A549 (cell line): Measurements from ENCODE around the gene OVOL3. TPM values are rescaled to one million over a fixed set of nuclear protein-coding genes. Genes with fewer than 3 reads are reported as not detected.

Experiments
- ATAC-seq, 2 experiments: fragments of 200-7000 bp in 1 of 2; fragments of >200 bp in 1 of 2; cut with Nextera tagmentation in 1 of 2; cut with Tn5 transposase in 1 of 2; 3 replicates each; pipeline versions ENCODE4 v1.8.0 to v1.9.1; 2018 to 2020; ENCODE audit warnings: mild to moderate bottlenecking in 1 of 2, moderate library complexity in 1 of 2
- CTCF ChIA-PET: fragments of 300-600 bp; sonication (Branson Sonifier 250); formaldehyde crosslinking; extraction: SDS; loops from one replicate; lab custom pipeline; 2021; ENCODE audit warnings: antibody characterized with exemption, inconsistent platforms; lab: Yijun Ruan, JAX
- POLR2A ChIA-PET: fragments of 350-600 bp; formaldehyde crosslinking; extraction: SDS; loops from one replicate; lab custom pipeline; 2021; ENCODE audit warnings: antibody characterized with exemption, inconsistent platforms; lab: Yijun Ruan, JAX
- DNase-seq, 2 experiments: peaks; one replicate each; pipeline versions ENCODE4 v3.0.0 to v3.0.0-alpha.2; 2011 to 2016; ENCODE audit warnings: low read depth in 1 of 2, low spot score in 1 of 2
- FAIRE-seq: peaks from 2 replicates; lab custom pipeline; 2011; peaks lifted over from hg19 to GRCh38; lab: Jason Lieb, UNC
- H3K27ac ChIP-seq, 2 experiments: fragments of >200 bp; sonication (Bioruptor Twin); formaldehyde crosslinking; 3 replicates each; pipeline ENCODE4 v1.5.1; 2016 to 2017
- H3K4me1 ChIP-seq: fragments of >200 bp; sonication (Bioruptor Twin); formaldehyde crosslinking; 3 replicates; pipeline ENCODE4 v1.6.1; 2016
- H3K4me2 ChIP-seq: fragments of >200 bp; sonication (Bioruptor Twin); formaldehyde crosslinking; 3 replicates; pipeline ENCODE4 v1.6.1; 2016
- H3K4me3 ChIP-seq: fragments of >200 bp; sonication (Bioruptor Twin); formaldehyde crosslinking; 3 replicates; pipeline ENCODE4 v1.5.1; 2016
- H3K9me3 ChIP-seq: fragments of >200 bp; sonication (Bioruptor Twin); formaldehyde crosslinking; 3 replicates; pipeline ENCODE4 v1.6.1; 2016
- ATOH8 ChIP-seq: fragments of 250-450 bp; sonication (Bioruptor Pico); IDR thresholded peaks from 2 replicates; pipeline ENCODE4 v1.5.0; 2020; ENCODE audit warnings: low read depth, mild to moderate bottlenecking, moderate library complexity
- CBX2 ChIP-seq: fragments of 200-600 bp; sonication (generic); IDR thresholded peaks from 2 replicates; pipeline ENCODE4 v1.6.1; 2016; ENCODE audit warnings: low read depth, mild to moderate bottlenecking, borderline replicate concordance
- CBX8 ChIP-seq: fragments of 200-600 bp; sonication (generic); IDR thresholded peaks from 2 replicates; pipeline ENCODE4 v1.6.1; 2016
- CEBPB ChIP-seq, 2 experiments: fragments of >200 bp in 1 of 2; sonication (Bioruptor Twin) in 1 of 2; formaldehyde crosslinking in 1 of 2; IDR thresholded peaks; 2 replicates each; pipeline ENCODE4 v1.6.1; 2012 to 2016
- CHD2 ChIP-seq: fragments of 150-350 bp; IDR thresholded peaks from 2 replicates; pipeline ENCODE4 v1.6.1; 2014; ENCODE audit warnings: low read length; ENCODE audit not compliant: partially characterized antibody
- CHD4 ChIP-seq: fragments of 200-600 bp; sonication (generic); IDR thresholded peaks from 2 replicates; pipeline ENCODE4 v1.6.1; 2016; ENCODE audit warnings: antibody characterized with exemption, mild to moderate bottlenecking, borderline replicate concordance
- CTCF ChIP-seq: fragments of >200 bp; sonication (Bioruptor Twin); formaldehyde crosslinking; IDR thresholded peaks from 3 replicates; pipeline ENCODE4 v1.5.1; 2016
- EHMT2 ChIP-seq: fragments of 200-600 bp; sonication (generic); IDR thresholded peaks from 2 replicates; pipeline ENCODE4 v1.6.1; 2016; ENCODE audit warnings: antibody characterized with exemption, low read depth, mild to moderate bottlenecking, moderate library complexity
- ELK1 ChIP-seq: fragments of 150-350 bp; IDR thresholded peaks from 2 replicates; pipeline ENCODE4 v1.6.1; 2014; ENCODE audit warnings: low read depth, mild to moderate bottlenecking, low read length
- ESRRA ChIP-seq: fragments of 150-350 bp; IDR thresholded peaks from 2 replicates; pipeline ENCODE4 v1.6.1; 2014; ENCODE audit warnings: mild to moderate bottlenecking, low read length, borderline replicate concordance
- FOSB ChIP-seq: fragments of 250-450 bp; sonication (Bioruptor Pico); IDR thresholded peaks from 2 replicates; pipeline ENCODE4 v1.5.0; 2020; ENCODE audit warnings: mild to moderate bottlenecking, moderate library complexity
- HDAC2 ChIP-seq: fragments of 200-600 bp; sonication (generic); IDR thresholded peaks from 2 replicates; pipeline ENCODE4 v1.6.1; 2016
- HES2 ChIP-seq: fragments of >200 bp; sonication (Bioruptor Twin); formaldehyde crosslinking; IDR thresholded peaks from 2 replicates; pipeline ENCODE4 v1.6.1; 2016
- KDM5A ChIP-seq: fragments of 200-600 bp; sonication (generic); IDR thresholded peaks from 2 replicates; pipeline ENCODE4 v1.6.1; 2016; ENCODE audit warnings: antibody characterized with exemption, mild to moderate bottlenecking
- MYC ChIP-seq: IDR thresholded peaks from 2 replicates; pipeline ENCODE4 v1.6.1; 2012; ENCODE audit warnings: mild to moderate bottlenecking, inconsistent platforms, low read length, improper control_type of control experiment, borderline replicate concordance
- NFE2L2 ChIP-seq: fragments of 150-350 bp; conservative IDR thresholded peaks from 2 replicates; pipeline ENCODE4 v1.6.1; 2014; ENCODE audit warnings: low read length
- NPAS2 ChIP-seq: fragments of 250-450 bp; sonication (Bioruptor Pico); IDR thresholded peaks from 2 replicates; pipeline ENCODE4 v1.8.0; 2022; ENCODE audit warnings: mild to moderate bottlenecking, moderate library complexity, borderline replicate concordance
- PHF8 ChIP-seq: fragments of 200-600 bp; sonication (generic); IDR thresholded peaks from 2 replicates; pipeline ENCODE4 v1.6.1; 2016; ENCODE audit warnings: low read depth, mild to moderate bottlenecking, antibody characterized with exemption, moderate library complexity, borderline replicate concordance
- POLR2A ChIP-seq: IDR thresholded peaks from 2 replicates; pipeline ENCODE4 v1.6.1; 2012; ENCODE audit warnings: mild to moderate bottlenecking, low read length
- RAD21 ChIP-seq, 2 experiments: fragments of >200 bp in 1 of 2; sonication (Bioruptor Twin) in 1 of 2; formaldehyde crosslinking in 1 of 2; IDR thresholded peaks in 1 of 2; conservative IDR thresholded peaks in 1 of 2; 2 replicates in 1 of 2; 3 replicates in 1 of 2; pipeline ENCODE4 v1.6.1; 2012 to 2018; ENCODE audit warnings: inconsistent platforms in 1 of 2
- RFX5 ChIP-seq: fragments of 450-650 bp; IDR thresholded peaks from 2 replicates; pipeline ENCODE4 v1.7.1; 2014; ENCODE audit warnings: antibody characterized with exemption, mild to moderate bottlenecking, moderate library complexity
- WGBS: methylation state at CpG from one replicate; pipeline ENCODE4 v1.1.6; 2017; ENCODE audit errors: missing lambda C conversion rate; 5-methylcytosine and 5-hydroxymethylcytosine counted together
- polyA plus RNA-seq, 4 experiments: library from polyadenylated mRNA; depleted of rRNA in 3 of 4; stranded (reverse); fragments of >200 nt; fragmentation: RNase III in 1 of 4; extraction: RNeasy Plus Mini Kit Qiagen cat#74134 plus additional on column Dnase treatment in 1 of 4; gene quantifications; 2 replicates in 3 of 4; 3 replicates in 1 of 4; pipeline ENCODE4 v1.2.3, GENCODE V29; 2011 to 2017
- TF ChIP-seq, protein P1 (sequence below): IDR thresholded peaks from 2 replicates; pipeline ENCODE4 v1.6.1; 2012
- TF ChIP-seq, protein P2 (sequence below): IDR thresholded peaks from 2 replicates; pipeline ENCODE4 v1.6.1; 2012

Gene OVOL3
- polyA plus RNA-seq, 2 of the 4 experiments (the other 2 are of a cell fraction), result 0.14 TPM; not detected in 1

DNA sequence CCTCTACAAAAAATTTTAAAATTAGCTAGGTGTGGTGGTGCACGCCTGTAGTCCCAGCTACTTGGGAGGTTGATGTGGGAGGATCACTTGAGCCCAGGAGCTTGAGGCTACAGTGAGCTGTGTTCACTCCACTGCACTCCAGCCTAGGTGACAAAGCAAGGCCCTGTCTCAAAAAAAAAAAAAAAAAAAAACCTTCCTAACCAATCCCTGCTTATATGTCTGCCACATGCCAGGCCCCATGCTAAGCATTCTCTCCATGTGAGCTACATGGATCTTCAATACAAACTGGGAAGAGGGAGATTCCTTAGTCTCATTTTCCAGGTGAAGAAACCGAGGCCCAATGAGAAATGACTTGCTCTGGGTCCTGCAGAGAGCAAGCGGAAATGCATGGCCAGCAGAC, 2.3 kb upstream of the OVOL3 start:
- POLR2A ChIA-PET, result no interaction called here
- peaks cover 13% of the 10 kb centered on the region for H3K4me1 ChIP-seq
- WGBS, result 92% methylated on average over 3 of the region's 3 CpGs
- H3K4me3 ChIP-seq, result no peak overlapping the region
- H3K27ac ChIP-seq, result no peak overlapping the region
- DNase-seq (no peak), ATAC-seq (no peak), FAIRE-seq (no peak)
- TF ChIP-seq KDM5A (no peak), NFE2L2 (no peak), POLR2A (no peak), CBX8 (no peak), CTCF (no peak), MYC (no peak), PHF8 (no peak), ESRRA (no peak), RAD21 (conservative IDR thresholded peaks at IDR 0.05 in 1 of 2, IDR thresholded peaks at IDR 0.05 in 1 of 2) (no peak), CBX2 (no peak), EHMT2 (no peak), RFX5 (no peak), HDAC2 (no peak), CEBPB (IDR thresholded peaks at IDR 0.05) (no peak), FOSB (CRISPR knock-in tag) (no peak)
- TF ChIP-seq, protein P1, sequence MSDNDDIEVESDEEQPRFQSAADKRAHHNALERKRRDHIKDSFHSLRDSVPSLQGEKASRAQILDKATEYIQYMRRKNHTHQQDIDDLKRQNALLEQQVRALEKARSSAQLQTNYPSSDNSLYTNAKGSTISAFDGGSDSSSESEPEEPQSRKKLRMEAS, result no peak
- TF ChIP-seq, all 56 proteins: peak for 0
- H3K9me3 ChIP-seq, result no peaks in the 10 kb centered on the region
- CTCF ChIA-PET, result interaction anchor here (1.5 to 15.7 kb wide), 4 partner anchors 9 to 134 kb away, joined by 3 to 157 read pairs (median 18); partner anchors contain the start of genes THAP8 and WDR62
- H3K4me2 ChIP-seq, result no peak overlapping the region

GRCh38 chr19:36111200-36111539, 227 bp downstream of the OVOL3 start:
- ChIA-PET CTCF (interaction anchor here (0.9 to 15.7 kb wide), 8 partner anchors 10 to 180 kb away, joined by 3 to 157 read pairs (median 4); partner anchors contain the start of genes THAP8 and WDR62), POLR2A (no interaction called here)
- FAIRE-seq, result no peak
- Histone ChIP-seq H3K4me2 (no peak overlapping the region), H3K9me3 (no peaks in the 10 kb centered on the region), H3K4me1 (peaks cover 11% of the 10 kb centered on the region), H3K4me3 (no peak overlapping the region), H3K27ac (no peak overlapping the region)
- DNase-seq, result no peak
- TF ChIP-seq FOSB (CRISPR knock-in tag) (no peak), CHD4 (no peak), CHD2 (no peak), NPAS2 (CRISPR knock-in tag) (no peak), HES2 (no peak), CEBPB (IDR thresholded peaks at IDR 0.05) (no peak), ELK1 (no peak), NFE2L2 (no peak), CTCF (no peak), ATOH8 (CRISPR knock-in tag) (no peak), HDAC2 (no peak)
- TF ChIP-seq, protein P1, result no peak
- TF ChIP-seq, protein P2, sequence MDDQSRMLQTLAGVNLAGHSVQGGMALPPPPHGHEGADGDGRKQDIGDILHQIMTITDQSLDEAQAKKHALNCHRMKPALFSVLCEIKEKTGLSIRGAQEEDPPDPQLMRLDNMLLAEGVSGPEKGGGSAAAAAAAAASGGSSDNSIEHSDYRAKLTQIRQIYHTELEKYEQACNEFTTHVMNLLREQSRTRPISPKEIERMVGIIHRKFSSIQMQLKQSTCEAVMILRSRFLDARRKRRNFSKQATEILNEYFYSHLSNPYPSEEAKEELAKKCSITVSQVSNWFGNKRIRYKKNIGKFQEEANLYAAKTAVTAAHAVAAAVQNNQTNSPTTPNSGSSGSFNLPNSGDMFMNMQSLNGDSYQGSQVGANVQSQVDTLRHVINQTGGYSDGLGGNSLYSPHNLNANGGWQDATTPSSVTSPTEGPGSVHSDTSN, result no peak
- WGBS, result 94% methylated on average over 13 of the region's 13 CpGs
- no peak for ATAC-seq
